Suprapubic skin (tissue), 3 donors: ENCODE data around the gene ACSL5.

Experiments used
- POLR2A ChIP-seq, 2 donors: fragments of 450-650 bp; IDR thresholded peaks; one replicate each; pipeline ENCODE4 v1.6.1; 2017; ENCODE audit warnings: antibody characterized with exemption in 2 of 2, mild to moderate bottlenecking in 2 of 2, moderate library complexity in 2 of 2
- TF ChIP-seq, protein P1 (sequence below), 2 donors: fragments of 200-600 bp in 1 of 2; fragments of 450-650 bp in 1 of 2; sonication (generic) in 1 of 2; IDR thresholded peaks; one replicate each; pipeline ENCODE4 v1.5.1; 2016 to 2019; ENCODE audit warnings: antibody characterized with exemption in 2 of 2, mild to moderate bottlenecking in 1 of 2, moderate library complexity in 1 of 2

DNA sequence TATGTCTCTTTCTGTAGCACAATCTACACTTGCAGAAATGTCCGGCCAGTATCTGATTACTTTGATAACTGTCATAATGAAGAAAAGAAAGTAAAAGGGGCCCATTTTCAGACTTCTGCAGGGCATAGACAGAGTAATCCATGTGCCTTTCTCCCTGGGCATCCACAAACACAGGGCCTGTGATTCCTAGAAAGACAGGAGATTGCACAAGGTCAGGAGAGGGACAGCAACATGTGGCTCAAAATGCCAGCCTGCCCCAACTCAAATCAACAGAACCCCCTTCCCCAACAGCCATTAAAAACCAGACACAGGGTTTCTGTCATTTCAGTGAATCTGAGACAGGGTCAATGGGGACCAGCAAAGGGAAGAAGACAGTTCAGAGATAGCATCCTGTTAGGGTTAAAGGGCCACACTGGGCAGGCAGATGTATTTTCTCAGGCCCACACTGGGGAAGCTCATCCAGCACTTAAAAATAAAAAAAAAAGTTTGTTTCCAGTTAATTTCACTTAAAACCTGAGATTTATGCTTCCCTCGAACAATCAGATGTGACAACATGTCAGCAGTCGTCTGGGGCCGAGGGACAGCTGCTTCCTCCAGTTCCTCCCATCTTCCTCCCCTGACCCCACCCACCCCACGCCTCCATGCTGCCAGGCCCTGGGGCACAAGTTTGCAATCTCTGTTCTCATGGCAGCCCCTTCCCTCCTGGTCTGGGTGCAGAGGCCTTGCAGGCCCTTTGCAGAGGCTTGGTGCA is 30.7 kb upstream of the ACSL5 start:
- TF ChIP-seq, protein P1, sequence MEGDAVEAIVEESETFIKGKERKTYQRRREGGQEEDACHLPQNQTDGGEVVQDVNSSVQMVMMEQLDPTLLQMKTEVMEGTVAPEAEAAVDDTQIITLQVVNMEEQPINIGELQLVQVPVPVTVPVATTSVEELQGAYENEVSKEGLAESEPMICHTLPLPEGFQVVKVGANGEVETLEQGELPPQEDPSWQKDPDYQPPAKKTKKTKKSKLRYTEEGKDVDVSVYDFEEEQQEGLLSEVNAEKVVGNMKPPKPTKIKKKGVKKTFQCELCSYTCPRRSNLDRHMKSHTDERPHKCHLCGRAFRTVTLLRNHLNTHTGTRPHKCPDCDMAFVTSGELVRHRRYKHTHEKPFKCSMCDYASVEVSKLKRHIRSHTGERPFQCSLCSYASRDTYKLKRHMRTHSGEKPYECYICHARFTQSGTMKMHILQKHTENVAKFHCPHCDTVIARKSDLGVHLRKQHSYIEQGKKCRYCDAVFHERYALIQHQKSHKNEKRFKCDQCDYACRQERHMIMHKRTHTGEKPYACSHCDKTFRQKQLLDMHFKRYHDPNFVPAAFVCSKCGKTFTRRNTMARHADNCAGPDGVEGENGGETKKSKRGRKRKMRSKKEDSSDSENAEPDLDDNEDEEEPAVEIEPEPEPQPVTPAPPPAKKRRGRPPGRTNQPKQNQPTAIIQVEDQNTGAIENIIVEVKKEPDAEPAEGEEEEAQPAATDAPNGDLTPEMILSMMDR (IDR thresholded peaks at IDR 0.05): no peak
- TF ChIP-seq POLR2A (IDR thresholded peaks at IDR 0.05): no peak
